Nephron progenitor cell (in vitro differentiated cells): ENCODE measurements around the gene PPP1R37.
A peak's percentile ranks its signal among the peaks of the same experiment; 100 is the strongest.

Experiments
- DNase-seq: peaks from one replicate; pipeline ENCODE4 v3.0.0; 2021
- H3K27ac Mint-ChIP-seq: 2 replicates; pipeline ENCODE4 v1.8.0; 2021; ENCODE audit warnings: mild to moderate bottlenecking, moderate library complexity, mixed read lengths
- H3K27me3 Mint-ChIP-seq: 2 replicates; pipeline ENCODE4 v1.8.0; 2021; ENCODE audit warnings: mild to moderate bottlenecking, low read depth, mixed read lengths; ENCODE audit not compliant: poor library complexity
- H3K36me3 Mint-ChIP-seq: 2 replicates; pipeline ENCODE4 v1.8.0; 2021; ENCODE audit warnings: low read depth, mixed read lengths
- H3K4me1 Mint-ChIP-seq: 2 replicates; pipeline ENCODE4 v1.8.0; 2021; ENCODE audit warnings: mixed read lengths
- H3K4me3 Mint-ChIP-seq: 2 replicates; pipeline ENCODE4 v1.8.0; 2021; ENCODE audit warnings: mild to moderate bottlenecking, moderate library complexity, mixed read lengths
- H3K9me3 Mint-ChIP-seq: 2 replicates; pipeline ENCODE4 v1.8.0; 2021; ENCODE audit warnings: mild to moderate bottlenecking, moderate library complexity, mixed read lengths
- TF ChIP-seq, protein P1 (sequence below): fragments of 200-600 bp; sonication (generic); IDR thresholded peaks from 2 replicates; pipeline ENCODE4 v1.5.0; 2021; ENCODE audit warnings: antibody characterized with exemption

The PPP1R37 gene

GRCh38 chr19:45172173-45172572, 79.2 kb downstream of the PPP1R37 start:
- H3K36me3 Mint-ChIP-seq = no peaks in the 10 kb centered on the region
- no peak overlapping the region for H3K4me3 Mint-ChIP-seq
- no peaks in the 10 kb centered on the region for H3K9me3 Mint-ChIP-seq
- TF ChIP-seq, protein P1, sequence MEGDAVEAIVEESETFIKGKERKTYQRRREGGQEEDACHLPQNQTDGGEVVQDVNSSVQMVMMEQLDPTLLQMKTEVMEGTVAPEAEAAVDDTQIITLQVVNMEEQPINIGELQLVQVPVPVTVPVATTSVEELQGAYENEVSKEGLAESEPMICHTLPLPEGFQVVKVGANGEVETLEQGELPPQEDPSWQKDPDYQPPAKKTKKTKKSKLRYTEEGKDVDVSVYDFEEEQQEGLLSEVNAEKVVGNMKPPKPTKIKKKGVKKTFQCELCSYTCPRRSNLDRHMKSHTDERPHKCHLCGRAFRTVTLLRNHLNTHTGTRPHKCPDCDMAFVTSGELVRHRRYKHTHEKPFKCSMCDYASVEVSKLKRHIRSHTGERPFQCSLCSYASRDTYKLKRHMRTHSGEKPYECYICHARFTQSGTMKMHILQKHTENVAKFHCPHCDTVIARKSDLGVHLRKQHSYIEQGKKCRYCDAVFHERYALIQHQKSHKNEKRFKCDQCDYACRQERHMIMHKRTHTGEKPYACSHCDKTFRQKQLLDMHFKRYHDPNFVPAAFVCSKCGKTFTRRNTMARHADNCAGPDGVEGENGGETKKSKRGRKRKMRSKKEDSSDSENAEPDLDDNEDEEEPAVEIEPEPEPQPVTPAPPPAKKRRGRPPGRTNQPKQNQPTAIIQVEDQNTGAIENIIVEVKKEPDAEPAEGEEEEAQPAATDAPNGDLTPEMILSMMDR = no peak
- no peak overlapping the region for H3K27ac Mint-ChIP-seq
- no peak for DNase-seq
- peaks cover 35% of the 10 kb centered on the region for H3K4me1 Mint-ChIP-seq
- no peaks in the 10 kb centered on the region for H3K27me3 Mint-ChIP-seq

DNA sequence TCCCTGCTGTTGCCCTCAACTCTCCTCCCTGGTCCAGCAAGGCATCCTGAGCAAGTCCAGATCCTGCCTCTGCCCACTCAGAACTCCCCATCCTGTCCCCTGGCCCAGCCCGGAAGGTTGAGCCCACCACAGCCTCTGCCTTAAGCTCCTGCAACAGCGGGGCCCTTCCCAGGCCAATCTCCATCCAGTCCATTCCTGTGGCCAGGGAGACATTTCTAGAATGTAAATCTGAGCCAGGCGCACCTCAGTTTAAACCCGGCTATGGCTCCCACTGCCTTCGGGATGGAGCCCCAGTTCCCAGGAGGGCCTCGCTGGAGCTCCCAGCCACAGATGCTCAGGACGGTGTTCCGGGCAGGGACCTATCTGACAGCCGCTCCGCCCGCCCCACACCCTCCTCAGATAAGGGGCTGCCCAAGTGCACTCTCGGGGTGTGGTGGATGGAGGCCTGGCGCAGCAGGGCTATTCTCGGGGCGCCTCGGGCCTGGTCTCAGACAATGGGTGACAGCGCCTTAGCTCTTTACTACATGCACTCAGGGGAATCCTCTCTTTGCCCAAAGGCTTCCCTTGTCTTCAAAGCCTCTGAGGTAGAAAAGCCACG, 79.7 kb downstream of the PPP1R37 start:
- Mint-ChIP-seq H3K9me3 (no peaks in the 10 kb centered on the region), H3K27me3 (no peaks in the 10 kb centered on the region), H3K27ac (no peak overlapping the region), H3K36me3 (no peaks in the 10 kb centered on the region), H3K4me1 (peaks cover 38% of the 10 kb centered on the region), H3K4me3 (no peak overlapping the region)
- TF ChIP-seq, protein P1 = no peak
- DNase-seq = no peak

DNA sequence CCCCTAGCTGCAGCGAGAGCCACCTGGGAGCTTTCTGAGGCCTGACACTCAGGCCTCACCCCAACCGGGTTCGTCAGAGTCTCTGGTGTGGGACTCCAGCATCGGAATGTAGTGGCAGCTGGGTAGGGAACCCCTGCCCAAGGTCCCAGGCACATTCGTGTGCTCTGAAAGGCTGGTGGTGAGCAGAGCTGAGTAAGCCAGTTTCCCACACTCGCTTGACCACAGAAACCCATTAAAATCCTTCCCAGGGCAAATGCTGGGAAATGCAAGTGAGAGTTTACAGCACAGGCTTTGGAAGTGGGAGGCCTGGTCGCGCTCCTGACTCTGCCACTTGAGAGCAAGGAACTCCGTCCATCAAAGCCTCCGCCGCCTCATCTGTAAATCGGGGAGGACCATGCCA, 80.8 kb downstream of the PPP1R37 start:
- DNase-seq = no peak
- Mint-ChIP-seq H3K27ac (no peak overlapping the region), H3K27me3 (no peaks in the 10 kb centered on the region), H3K4me1 (peaks cover 44% of the 10 kb centered on the region), H3K36me3 (no peaks in the 10 kb centered on the region), H3K9me3 (no peaks in the 10 kb centered on the region), H3K4me3 (peak overlapping the region; percentile 50)
- TF ChIP-seq, protein P1 = no peak

- Mint-ChIP-seq H3K4me1 (peaks cover 51% of the 10 kb centered on the region), H3K4me3 (peak overlapping the region; percentile 68), H3K27ac (peak overlapping the region; percentile 17), H3K36me3 (no peaks in the 10 kb centered on the region), H3K9me3 (no peaks in the 10 kb centered on the region), H3K27me3 (peaks cover 7% of the 10 kb centered on the region)
- no peak for DNase-seq
- TF ChIP-seq, protein P1 = no peak
Measured at GRCh38 chr19:45175515-45176345, 82.8 kb downstream of the PPP1R37 start.

- Mint-ChIP-seq H3K27ac (peak within 1 kb of the TSS; percentile 97), H3K9me3 (no peaks in the 10 kb centered on the region), H3K27me3 (peaks cover 18% of the 10 kb centered on the region), H3K36me3 (peaks cover 8% of the 10 kb centered on the region), H3K4me3 (peak within 1 kb of the TSS; percentile 94), H3K4me1 (peaks cover 47% of the 10 kb centered on the region)
- TF ChIP-seq, protein P1 = no peak
- no peak for DNase-seq
Measured at GRCh38 chr19:45177817-45178261, 84.9 kb downstream of the PPP1R37 start, which contains the start of gene TRAPPC6A. Gene TRAPPC6A, minus strand, starts transcription at chr19:45178237. Its CDS starts 19 bp downstream, at chr19:45178218.
